NAMALWA (cell line): ENCODE data around the gene CLDN6.

Experiments
- DNase-seq: peaks from one replicate; pipeline ENCODE4 v3.0.0-alpha.2; 2015; ENCODE audit warnings: low spot score

CLDN6 gene

DNA sequence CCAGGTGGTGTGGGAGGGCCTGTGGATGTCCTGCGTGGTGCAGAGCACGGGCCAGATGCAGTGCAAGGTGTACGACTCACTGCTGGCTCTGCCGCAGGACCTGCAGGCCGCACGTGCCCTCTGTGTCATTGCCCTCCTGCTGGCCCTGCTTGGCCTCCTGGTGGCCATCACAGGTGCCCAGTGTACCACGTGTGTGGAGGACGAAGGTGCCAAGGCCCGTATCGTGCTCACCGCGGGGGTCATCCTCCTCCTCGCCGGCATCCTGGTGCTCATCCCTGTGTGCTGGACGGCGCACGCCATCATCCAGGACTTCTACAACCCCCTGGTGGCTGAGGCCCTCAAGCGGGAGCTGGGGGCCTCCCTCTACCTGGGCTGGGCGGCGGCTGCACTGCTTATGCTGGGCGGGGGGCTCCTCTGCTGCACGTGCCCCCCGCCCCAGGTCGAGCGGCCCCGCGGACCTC, 4.5 kb downstream of the CLDN6 start:
- DNase-seq, result no peak

DNA sequence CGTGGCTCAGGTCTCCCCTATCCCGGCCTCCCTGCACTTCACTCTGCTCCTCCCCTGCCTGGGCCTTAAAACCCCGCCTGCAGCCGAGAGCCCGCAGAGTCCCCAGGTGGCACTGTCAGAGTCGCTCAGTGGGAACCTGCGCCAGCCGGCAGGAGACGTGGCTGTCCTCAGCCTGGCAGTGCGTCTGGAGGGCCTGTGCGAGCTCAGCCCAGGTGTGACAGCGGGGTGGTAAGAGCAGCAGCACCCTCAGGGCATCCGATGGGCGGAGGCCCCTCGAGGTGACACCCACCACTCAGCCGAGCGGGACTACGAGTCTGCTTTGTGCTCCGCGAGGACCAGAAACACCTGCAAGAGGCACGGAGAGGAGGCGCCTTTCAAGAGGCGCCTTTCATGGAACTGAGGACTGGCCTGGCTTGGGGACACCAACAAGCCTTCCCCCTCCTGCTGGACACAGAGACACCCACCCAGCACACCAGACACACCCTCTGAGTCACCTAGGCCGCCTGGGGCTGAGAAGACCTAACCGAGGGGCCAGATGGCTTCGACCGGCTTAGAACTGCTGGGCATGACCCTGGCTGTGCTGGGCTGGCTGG, 5.1 kb downstream of the CLDN6 start, which contains the start of gene CLDN9:
Gene CLDN9, plus strand, starts transcription at position 96 of the 593 bp plus-strand sequence. Its CDS starts 440 bp downstream, at position 536.
- DNase-seq, result no peak

DNA sequence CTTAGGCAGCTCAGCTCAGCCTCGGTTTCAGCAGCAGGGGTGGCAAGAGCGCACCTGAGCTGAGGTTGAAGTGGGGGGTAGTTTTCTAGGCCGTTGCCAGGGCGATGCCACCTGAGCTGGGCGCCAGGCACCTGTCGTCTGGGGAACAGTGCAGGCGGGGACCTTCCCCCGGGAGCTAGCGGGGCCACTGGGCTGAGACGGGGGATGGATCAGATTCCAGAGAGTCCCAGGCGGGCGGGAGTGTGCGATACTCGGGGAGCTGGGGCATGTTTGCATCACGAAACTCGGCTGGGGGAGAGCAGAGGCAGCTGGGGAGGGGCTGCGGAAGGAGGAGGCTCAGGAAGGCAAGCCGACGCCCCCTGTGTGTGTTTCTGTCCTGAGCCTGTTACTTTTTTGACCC, 5.7 kb downstream of the CLDN6 start:
- no peak for DNase-seq

DNA sequence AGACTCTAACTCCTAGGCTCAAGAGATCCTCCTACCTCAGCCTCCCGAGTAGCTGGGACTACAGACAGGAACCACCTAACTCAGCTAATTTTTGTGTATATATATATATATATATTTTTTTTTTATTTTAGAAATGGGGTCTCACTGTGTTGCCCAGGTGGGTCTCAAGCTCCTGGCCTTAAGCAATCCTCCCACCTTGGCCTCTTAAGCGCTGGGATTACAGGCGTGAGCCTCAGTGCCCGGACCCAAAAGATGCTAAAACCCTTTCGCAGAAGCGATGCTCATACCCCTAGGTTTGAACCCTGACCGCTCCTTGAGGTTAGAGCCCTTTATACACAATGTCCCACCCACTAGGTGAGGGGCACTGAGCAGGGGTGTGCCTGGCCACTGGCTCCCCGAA, 7.5 kb downstream of the CLDN6 start:
- DNase-seq, result no peak

DNA sequence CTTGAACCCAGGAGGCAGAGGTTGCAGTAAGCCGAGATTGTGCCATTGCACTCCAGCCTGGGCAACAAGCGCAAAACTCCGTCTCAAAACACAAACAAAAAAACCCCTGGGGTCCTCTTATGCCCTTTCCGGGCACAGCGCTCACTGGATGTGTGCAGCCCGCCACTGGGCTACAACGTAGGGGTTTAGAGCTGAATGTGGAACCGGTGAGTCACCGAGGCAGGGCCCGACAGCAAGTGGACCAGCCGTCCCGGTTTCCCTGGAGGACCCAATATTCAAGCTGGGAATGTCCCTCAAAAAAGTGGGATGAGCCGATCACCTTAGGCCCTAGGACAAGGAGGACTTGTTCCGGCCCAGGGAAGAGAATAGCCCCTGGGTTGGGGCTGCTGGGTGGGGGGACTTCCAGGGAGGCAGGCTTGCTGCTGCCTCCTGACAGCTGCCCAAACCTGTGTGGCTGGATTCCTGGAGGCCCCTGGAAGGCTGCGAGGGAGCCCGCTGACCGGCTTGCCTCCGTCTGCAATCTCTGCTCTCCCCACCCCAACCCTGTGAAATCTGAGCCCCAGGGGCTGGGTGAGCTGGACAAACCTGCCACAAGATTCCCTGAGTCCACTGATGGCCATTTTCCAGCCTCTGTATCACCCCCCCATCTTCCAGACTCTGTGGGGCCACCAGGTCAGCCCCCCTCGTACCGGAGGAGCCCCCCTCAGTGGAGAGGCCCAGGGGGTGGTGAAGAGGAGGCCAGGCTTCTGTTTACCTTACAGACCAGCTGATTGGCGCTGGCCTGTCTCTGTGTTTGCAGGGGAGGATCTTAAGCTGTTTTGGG, 8.2 kb downstream of the CLDN6 start:
- DNase-seq, result no peak

DNA sequence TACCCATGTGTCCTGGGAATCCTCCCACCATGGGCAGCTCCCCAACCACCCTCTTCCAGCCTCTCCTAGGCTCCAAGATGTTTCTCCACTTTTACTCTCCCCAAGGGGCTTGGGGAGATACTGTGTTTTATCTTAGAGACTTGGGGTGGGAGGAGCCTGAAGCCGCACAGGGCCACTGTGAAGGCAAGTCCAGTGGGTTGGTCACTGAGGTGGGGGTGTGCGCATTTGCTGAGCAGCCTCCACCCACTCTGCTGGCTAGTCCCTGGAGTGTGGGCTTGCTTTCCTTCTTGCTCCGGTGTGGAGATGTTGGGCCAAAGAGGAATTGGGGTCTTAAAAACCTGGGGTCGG, 9.3 kb downstream of the CLDN6 start:
- DNase-seq, result no peak

DNA sequence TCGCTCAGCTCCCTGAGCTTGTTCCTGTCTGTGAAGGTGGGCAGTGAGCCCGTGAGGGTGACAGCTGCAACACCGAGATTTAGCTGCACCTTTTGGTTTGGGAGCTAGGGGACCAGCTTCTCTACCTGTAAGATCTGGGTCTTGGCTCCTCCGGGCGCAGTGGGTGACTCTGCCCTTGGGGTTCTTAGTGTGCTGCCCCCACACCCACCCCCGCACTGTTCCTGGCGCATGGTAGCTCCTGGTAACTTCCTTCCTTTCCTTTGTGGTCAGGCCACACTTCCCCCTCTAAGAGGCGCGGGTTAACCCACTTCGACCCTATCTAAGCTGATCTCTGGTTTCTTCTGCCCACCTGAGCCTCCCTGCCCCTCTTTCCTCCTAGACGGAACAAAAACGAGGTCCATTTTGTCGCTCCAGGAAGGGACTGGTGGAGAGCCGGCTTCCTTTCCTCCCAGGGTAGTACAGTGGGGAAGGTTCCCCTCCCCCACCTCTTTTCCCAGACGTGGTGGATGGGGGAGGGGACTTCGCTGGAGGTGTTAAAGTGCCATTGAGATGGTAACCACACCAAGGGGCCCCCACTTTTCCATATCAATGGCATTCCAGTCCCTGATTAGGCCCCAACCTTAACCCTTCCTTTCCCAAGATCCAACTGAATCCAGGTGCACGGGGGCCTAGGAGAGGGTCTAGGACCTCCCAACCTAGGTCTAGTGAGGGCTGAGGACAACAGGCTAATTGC, 9.9 kb downstream of the CLDN6 start:
- DNase-seq, result no peak

DNA sequence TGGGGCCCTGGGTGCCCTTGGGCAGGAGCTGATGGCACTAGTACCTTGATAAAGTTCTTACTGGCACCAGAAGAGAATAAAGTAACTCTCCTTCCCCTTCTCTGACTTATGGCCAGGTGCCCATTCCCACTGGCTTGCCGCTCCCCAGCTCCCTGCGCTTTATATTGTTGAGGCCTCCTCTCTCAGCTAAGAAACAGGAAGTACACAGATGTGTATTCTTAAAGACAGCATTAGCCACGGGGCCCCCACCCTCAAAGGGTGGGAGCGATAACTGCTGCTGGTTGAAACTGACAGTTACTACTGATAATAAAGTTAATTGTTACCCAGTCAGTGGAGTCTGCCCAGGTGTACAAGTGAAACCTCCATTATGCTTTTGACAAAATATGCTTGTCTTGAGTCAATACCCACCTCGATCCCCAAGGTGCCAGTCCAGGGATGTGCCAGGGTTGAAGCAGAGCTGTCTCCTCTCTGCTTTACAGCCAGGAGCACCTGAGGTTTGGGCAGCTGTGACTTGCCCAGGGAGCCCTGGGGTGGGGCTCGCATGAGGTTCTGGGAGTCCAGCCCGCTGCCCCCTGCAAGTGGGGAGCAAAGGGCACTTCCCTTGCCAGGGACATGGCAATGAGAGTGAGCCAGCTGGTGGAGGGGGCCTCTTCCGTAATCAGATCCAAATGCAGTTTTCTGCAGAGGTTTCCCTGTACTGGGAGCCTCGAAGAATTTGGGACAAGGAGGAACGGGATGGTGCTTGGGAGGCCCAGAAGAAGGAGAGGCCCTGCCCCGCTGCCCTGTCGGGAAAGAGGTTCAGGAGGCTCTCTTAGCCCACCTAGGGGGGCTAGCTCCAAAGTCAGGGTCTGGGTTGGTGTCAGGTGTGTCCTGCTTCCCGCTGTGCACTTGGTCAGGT, 10.7 kb downstream of the CLDN6 start:
- no peak for DNase-seq

DNA sequence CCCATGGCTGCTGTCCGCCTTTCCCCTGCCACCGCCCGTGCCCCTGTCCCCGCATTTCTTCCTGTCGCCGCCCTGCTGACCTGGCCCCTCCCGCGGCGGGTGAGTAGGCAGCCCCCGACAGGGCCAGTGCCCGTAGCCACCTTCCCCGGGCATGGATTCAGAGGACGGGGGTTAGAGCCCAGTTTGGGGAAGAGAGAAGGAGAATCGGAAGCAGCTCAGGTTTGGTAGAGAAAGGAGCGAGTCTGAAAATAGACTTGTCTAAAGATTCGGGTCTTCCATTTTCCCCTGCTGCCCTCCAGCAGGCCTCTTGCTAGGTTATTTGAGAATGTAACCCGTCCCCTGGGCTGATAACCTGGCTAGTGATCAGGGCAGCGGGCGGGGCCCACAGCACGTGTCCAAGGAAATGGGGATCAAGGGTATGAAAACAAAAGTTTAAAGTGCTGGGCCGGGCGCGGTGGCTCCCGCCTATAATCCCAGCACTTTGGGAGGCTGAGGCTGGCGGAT, 13.2 kb downstream of the CLDN6 start:
- DNase-seq, result no peak

DNA sequence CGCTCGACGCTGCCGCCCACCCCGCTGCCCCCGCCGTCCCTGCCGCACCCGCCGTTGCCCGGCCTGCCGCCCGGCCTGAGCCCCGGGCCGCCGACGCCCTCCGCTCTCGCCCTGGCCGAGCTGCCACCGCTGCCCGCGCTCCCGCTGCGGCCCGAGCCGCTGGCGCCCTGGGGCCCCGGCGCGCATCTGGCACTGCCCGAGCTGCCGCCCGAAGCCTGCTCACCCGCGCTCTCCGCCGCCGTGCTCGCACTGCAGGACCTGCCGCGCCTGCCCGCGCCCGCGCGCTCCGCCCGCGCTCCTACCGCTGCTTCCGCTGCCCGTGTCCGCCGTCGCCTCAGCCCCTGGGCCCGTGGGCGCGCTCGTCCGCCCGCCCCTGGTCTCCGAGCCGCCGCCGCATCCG, 13.7 kb downstream of the CLDN6 start:
- DNase-seq, result no peak

DNA sequence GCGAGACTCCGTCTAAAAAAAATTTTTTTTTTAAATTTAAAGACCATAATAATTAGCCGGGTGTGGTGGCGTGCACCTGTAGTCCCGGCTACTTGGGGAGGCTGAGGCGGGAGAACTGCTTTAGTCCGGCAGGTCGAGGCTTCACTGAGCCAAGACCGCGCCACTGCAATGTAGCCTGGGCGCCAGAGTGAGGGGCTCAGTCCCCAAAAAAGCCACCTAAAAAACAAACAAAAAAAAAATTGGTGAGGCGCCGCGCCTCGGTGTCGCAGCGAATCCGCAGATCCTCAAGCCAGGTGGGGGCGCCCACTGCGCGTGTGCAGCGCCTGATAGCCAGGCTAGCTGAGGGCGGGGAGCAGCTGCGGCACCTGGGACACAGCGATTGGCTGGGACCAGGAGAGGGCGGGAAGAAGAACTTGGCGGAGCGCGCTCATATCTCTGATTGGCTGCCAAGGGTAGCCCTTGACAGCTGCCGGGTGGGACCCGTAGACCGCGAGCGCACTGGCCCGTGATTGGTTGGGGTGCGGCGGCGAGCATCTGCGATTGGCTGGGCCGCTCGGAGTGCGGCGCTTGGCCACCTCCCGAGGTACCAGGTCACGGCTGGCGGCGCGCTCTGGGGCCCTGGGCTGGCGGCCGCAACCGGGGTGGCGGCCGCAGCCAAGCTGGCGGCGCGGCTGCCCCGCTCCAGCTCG, 14.3 kb downstream of the CLDN6 start:
- peak; percentile 99 for DNase-seq

DNA sequence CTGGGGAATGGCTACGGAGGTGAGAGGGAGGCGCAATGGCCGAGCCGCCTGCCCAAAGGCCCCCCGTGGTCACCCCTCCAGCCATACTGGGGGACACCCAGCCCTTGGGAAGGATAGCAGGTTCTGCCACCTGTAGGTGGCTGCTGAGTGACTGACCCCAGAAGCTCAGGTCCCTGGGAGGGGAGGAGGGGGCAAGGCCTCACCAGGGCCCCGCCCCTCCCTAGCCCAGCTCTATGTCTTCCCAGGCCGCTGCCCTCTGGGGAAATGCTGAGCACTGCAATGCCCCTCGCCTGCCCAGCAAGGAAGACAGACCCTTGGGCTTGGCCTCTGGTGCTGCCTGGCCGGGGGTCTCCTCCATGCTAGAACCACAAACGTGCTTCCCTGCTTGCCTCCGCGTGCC, 16.7 kb downstream of the CLDN6 start:
- no peak for DNase-seq

DNA sequence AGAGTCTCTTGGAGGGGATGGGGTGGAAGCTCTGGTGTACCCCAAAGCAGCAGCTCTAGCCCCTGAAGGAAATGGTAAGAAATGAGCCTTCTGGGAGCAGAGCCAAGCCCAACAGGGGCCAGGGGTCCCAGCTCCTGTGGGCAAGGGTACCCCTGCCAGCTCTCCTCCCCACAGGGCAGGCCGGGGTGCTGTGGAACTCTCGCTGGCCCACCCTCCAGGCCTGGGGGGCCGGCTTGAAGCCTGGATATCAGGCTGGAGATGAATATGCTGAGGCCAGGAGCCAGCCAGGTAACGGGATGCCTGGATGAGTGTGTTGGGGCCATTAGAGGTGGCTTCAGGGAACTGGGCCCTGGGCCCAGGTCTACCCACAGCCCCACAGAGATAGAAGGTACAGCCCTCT, 17.4 kb downstream of the CLDN6 start:
- no peak for DNase-seq

DNA sequence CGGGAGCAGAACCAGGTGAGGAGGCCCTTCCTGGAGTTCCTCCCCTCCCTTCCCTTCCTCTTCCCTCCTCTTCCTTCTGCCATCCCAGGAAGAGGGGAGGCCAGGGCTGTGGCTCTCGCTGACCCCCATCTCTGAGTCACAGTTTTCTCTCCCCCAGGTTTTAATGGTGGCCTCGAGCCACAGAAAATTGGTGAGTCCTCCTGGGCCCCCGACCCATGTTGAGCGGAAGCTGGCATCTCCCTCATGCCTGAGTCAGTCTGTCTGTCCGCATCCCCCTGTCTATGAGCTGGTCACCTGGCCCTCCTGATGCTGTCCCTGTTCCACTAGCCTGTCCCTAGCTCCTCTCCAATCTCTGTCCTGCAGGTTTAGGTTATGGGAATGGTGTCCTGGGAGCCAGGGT, 18.1 kb downstream of the CLDN6 start:
- no peak for DNase-seq

DNA sequence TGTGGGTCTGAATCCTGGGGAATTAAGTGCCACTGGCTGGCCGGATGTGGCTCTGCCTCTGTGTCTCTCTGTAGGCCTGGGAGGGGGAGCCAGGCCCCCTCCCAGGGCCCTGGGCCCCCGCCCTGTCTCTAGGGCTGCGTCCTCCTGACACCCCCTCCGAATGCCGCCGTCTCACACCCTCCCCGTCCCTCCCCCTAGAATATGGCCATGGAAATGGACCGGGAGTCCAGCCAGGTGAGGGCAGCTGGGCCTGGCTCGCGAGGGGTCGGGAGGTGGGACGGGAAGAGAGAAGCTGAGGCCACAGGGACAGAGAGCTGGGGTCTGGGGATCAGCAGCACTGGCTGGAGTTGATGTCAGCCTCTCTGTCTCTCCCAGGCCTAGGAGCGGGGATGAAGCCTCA, 21.7 kb downstream of the CLDN6 start:
- DNase-seq, result no peak

DNA sequence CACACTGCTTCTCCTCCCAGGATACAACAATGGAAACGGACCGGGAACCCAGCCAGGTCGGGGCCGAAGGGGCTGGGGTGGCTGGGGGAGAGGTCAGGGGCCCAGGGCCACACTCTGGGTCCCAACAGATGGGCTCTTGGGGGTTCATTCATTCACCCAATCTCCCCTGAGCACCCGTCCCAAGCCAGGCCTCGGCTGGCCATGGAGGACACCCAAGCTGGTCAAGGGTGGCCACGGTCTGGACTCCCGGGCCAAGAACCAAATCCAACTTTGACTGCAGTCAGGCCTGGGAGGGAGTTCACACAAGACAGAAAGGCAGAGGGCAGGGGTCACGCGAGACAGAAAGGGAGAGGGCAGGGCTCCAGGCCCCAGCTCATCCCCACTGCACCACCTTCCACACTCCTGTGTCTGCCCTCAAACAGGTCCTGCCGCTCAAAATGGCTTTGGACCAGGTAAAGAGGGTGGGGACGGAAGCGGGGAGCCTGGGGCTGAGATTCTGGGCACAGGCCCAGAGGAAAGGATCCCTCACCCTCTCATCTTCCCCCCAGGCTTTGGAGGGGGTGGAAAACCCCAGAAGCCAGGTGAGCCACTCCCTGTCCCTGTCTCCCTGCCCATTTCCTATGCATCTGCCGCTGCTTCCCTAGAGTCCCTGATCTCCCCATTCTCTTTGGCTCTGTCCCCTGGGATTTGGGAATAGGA, 25.5 kb downstream of the CLDN6 start:
- DNase-seq, result no peak

DNA sequence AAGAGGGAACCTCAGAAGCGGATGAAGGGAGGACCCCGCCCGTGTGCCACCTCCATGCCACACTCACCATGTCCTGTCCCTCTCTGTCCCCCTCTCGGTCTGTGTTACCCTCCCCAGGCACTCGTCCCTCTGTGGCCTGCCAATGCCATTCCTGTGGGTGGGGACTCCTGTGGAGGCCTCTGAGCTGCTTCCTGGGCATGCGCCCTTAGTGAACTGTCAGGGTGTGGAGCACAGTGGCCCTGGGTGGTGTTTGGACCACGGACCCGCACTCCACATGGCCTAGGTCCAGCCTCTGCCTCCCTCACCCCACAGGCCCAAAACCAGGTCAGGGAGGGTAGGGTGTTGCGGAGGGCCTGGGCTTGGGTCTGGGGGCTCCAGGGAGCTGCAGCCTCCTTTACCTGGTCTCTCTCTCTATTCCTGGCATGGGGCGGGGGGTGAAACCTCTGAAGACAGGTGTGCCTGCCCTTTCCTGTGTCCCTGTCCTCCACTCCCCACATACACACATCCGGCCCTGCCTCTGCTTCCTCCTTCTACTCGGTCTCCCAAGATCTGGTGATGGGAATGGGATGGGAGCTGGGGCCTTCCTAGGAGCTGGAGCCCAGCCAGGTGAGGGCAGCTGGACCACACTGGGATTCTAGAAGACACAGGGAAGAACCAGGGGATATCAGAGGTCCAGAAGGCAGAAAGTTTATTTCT, 26.3 kb downstream of the CLDN6 start:
- DNase-seq, result no peak

DNA sequence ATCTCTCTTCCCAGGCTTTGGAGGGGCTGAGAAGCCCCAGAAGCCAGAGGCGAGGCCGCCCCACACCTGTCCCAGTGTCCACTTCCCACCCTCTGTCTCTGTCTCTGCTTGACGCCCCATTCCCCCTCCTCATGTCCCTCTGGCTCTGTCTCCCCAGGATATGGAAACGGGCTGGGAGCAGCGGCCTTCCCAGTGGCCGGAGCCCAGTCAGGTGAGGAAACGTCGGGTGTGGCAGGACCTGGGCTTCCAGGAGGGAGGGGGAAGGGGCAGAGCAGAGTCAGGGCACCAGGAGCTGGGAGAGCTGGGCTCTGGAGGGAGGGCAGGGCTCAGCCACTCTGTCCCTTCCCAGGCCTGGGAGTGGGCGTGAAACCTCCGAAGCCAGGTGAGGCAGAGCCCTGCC, 27.1 kb downstream of the CLDN6 start:
- DNase-seq, result no peak

DNA sequence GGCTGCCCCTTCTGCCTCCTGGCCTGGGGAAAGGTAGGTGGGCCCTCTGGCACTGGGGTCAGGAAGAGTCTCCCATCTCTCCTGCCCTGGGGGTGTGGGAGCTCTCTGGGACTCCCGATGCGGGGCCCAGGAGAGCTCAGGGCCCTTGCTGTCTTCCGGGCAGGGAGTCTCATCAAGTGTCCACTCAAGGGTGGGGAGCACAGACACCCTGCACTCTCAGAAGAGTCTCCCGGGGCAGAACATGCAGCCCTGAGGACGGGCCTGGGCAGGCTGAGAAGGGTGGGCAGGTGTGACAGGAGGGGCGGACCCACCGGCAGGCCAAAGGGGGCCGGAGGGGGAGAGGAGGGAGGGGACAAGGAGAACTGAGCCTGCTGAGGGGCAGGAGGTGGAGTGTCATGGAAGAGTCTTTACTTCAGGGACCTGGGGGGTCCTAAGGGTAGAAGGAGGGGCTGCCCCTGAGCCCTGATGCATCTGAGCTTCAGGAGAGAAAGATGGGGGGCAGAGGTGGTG, 29.3 kb downstream of the CLDN6 start:
- DNase-seq, result no peak

DNA sequence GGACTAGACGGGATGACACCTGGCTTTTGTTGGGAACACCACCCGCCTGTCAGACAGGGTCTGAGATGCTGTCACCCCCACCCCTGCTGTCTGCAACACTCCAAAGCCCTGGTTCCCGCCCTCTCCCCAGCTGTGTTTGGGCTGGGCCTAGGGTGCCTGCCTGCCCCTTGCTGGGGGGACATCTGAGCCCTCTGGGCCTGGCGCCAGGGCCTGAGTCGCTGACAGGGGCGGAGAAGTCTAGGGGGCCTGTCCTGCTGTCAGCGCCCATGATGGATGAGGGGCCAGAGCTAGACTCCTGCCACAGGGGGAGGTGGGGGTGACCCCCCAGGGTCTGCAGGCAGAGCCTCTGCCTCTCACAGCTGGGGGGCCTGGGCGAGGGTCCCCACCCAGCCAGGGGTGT, 30.1 kb downstream of the CLDN6 start:
- no peak for DNase-seq
